ENCODE results near the gene CHMP6. TPM values are rescaled to one million over a fixed set of nuclear protein-coding genes. Genes with fewer than 3 reads are reported as not detected.

Gene CHMP6
- total RNA-seq, 1 experiment from 2014 or later, result 23.1 TPM

DNA sequence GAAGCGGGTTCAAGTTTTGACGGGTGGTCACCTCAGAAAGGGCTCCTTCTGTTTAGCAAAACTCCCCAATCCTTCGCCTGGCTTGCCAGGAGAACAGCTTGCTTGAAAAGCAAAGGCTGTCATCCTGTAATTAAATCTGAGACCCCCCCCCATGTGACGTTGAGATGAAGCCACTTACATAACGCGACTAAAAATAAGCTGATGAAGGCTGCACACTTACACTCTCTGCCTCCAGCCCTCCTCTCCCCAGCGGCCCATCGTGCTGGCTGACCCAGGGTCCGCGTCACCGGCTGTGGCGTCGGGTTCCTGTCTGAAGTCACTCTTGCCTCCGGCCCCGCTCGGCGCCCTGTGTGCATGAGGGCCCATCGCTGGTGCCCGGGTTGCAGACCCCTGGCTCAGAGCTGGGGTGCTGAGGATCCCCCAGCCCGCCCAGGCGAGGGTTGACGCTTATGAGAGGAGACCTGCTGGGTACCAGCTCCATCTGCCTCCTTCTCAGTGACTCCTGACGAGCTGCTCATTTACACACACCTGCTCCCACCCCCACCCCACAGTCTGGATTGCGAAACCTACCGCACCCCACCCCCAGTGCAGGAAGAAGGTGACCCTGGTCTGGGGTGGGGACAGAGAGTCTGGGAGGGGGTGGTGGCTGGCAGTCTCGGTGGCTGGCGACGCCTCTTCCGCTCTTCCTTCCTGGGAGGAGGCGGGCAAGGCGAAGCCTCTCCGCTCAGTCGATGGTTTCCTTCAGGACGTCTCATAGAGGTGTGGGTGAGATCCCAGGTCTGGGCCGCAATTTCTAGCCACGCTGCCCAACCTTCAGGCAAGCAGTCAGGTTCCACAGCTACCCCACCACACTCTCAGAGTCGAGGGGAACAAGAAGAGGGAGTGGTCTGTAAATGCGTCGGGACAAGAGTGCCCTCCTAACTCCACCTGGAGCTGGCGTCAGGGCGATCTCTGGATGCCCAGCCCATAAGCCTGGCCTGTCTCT, 40.2 kb downstream of the CHMP6 start:
- Histone ChIP-seq H4K20me1 (ENCODE audit: insufficient read depth, low read depth, low read length) (no peaks in the 10 kb centered on the region), H3K4me1 (ENCODE audit: low read length) (peaks cover 5% of the 10 kb centered on the region), H3K4me3 (ENCODE audit: low read length) (no peak overlapping the region), H3K4me2 (ENCODE audit: low read depth, low read length, poor library complexity, severe bottlenecking) (no peak overlapping the region), H3K9ac (ENCODE audit: low read length) (no peak overlapping the region), H3K27me3 (ENCODE audit: low read length) (no peaks in the 10 kb centered on the region), H3K79me2 (ENCODE audit: low read length) (no peaks in the 10 kb centered on the region), H3K27ac (ENCODE audit: low read length) (no peak overlapping the region), H2AFZ (ENCODE audit: low read length) (no peak overlapping the region), H3K9me2 (replicated peaks; ENCODE audit: insufficient read depth, low read length) (no peaks in the 10 kb centered on the region), H3K9me3 (ENCODE audit: low read length) (no peaks in the 10 kb centered on the region), H3K36me3 (ENCODE audit: insufficient read depth, low read length) (no peaks in the 10 kb centered on the region)
- DNase-seq, result no peak

DNA sequence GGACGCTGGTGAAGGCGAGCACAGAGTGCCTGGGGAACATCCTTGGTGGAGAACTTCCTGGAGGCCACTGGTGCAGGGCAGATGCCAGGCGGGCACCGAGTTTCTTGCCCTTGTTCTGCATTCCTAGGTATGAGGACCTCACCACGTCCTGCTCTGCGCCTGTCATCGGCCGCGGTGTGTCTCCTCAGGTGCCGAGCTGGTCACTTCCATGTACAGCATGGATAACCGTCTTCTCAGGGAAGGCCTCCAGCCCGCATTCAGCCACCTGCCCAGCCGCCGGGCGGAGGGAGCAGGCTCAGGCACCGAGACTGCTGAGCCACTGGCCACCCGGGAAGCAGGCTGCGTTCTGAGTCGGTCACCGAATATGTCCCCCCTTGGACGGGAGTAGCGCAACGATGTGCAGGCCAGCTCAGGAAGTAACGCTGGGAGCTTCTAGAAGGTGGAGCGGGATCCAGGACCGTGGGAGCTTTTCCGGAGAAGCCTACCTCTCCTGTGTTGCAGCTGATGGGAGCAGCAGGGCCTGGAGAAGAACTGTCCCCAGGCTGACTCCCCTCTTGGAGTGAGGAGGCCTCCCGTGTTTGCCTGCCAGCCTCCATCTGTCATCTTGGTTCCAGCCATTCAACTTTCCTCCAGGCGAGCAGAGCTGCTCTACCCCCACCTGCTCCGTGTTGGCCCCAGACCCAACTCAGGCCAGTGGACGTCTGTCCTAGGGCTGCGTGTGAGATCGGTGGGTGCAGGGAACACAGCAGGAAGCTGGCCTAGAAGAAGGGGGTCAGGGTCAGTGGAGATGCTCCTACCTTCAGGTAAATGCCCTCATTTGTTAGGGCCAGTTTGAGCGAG, 41.2 kb downstream of the CHMP6 start:
- Histone ChIP-seq H2AFZ (ENCODE audit: low read length) (no peak overlapping the region), H3K27ac (ENCODE audit: low read length) (no peak overlapping the region), H3K4me2 (ENCODE audit: low read depth, low read length, poor library complexity, severe bottlenecking) (no peak overlapping the region), H3K9me2 (replicated peaks; ENCODE audit: insufficient read depth, low read length) (no peaks in the 10 kb centered on the region), H3K4me1 (ENCODE audit: low read length) (peaks cover 5% of the 10 kb centered on the region), H4K20me1 (ENCODE audit: insufficient read depth, low read depth, low read length) (no peaks in the 10 kb centered on the region), H3K9me3 (ENCODE audit: low read length) (no peaks in the 10 kb centered on the region), H3K79me2 (ENCODE audit: low read length) (no peaks in the 10 kb centered on the region), H3K36me3 (ENCODE audit: insufficient read depth, low read length) (no peaks in the 10 kb centered on the region), H3K4me3 (ENCODE audit: low read length) (no peak overlapping the region), H3K9ac (ENCODE audit: low read length) (no peak overlapping the region), H3K27me3 (ENCODE audit: low read length) (no peaks in the 10 kb centered on the region)
- no peak for DNase-seq

DNA sequence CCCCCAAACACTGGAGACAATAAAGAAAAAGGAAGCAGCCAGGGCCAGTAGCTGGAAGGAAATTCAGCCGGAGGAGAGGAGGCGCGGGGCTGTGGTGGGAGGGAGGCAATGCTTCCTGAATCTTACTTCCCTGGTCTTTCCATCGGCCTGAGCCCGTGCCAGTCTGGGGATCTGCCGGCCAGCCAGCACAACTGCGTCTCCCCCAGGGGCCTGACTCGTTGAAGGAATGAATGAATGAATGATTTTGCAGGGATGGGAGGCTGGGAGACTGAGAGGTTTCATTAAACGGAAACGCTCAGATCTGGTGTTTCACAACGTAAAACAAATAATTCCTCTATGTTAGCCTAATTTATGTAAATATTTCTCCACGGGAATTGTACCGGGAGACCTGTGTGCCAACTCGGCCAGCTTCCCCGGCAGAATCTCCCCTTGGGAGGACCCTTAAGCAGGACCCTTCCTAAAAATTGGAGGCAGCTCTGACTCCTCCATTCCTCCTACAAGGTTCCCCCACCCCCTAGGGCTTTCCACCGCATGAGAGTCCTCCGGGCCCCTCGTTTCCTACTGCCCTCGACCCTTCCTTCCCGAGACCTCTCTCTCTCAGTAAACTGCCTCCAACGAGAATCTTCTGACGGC, 42.0 kb downstream of the CHMP6 start:
- H3K4me2 ChIP-seq (ENCODE audit: low read depth, low read length, poor library complexity, severe bottlenecking), result peak overlapping the region; percentile 61
- no peaks in the 10 kb centered on the region for H3K36me3 ChIP-seq (ENCODE audit: insufficient read depth, low read length)
- peak overlapping the region; percentile 56; the same call in 1 of the 2 replicates for H3K9ac ChIP-seq (ENCODE audit: low read length)
- DNase-seq, result no peak
- no peaks in the 10 kb centered on the region for H3K79me2 ChIP-seq (ENCODE audit: low read length)
- H3K4me3 ChIP-seq (ENCODE audit: low read length), result peak overlapping the region; percentile 60; the same call in 1 of the 2 replicates
- no peaks in the 10 kb centered on the region for H3K9me3 ChIP-seq (ENCODE audit: low read length)
- H3K4me1 ChIP-seq (ENCODE audit: low read length), result peaks cover 5% of the 10 kb centered on the region
- H3K9me2 ChIP-seq (replicated peaks; ENCODE audit: insufficient read depth, low read length), result no peaks in the 10 kb centered on the region
- no peaks in the 10 kb centered on the region for H4K20me1 ChIP-seq (ENCODE audit: insufficient read depth, low read depth, low read length)
- H2AFZ ChIP-seq (ENCODE audit: low read length), result no peak overlapping the region
- H3K27me3 ChIP-seq (ENCODE audit: low read length), result no peaks in the 10 kb centered on the region
- no peak overlapping the region for H3K27ac ChIP-seq (ENCODE audit: low read length)

DNA sequence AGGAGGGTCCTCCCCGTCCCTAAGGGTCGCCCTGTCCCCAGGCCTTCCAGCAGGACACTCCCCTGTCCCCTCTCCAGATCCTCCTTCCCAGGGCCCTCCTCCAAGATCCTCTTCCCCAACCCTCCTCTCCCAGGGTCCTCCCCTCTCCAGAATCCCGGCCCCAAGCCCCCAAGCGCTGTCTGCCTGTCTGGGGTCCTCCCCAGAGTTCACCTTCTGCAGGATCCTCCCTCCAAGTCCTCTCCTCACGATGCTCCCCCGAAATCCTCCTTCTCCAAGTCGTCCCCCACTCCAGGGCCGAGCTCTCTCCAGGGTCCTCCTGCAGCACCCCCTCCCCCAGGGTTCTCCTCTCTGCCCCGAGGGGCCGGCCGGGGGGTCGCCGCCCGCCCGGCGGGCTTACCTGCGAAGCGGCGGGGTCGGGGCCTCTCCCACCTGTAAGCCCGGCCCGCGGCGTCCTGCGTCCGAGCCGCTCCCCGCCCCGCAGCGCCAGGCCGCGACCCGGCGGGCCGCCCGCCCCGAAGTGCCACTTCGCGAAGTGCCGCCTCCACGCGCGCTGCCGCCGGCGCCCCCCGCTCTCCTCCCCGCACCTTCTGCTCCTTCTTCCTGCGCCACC, 42.6 kb downstream of the CHMP6 start:
- Histone ChIP-seq H3K4me1 (ENCODE audit: low read length) (peaks cover 5% of the 10 kb centered on the region), H3K27me3 (ENCODE audit: low read length) (no peaks in the 10 kb centered on the region), H3K79me2 (ENCODE audit: low read length) (no peaks in the 10 kb centered on the region), H3K9ac (ENCODE audit: low read length) (peak overlapping the region; percentile 56), H2AFZ (ENCODE audit: low read length) (no peak overlapping the region), H3K9me2 (replicated peaks; ENCODE audit: insufficient read depth, low read length) (no peaks in the 10 kb centered on the region), H3K9me3 (ENCODE audit: low read length) (no peaks in the 10 kb centered on the region), H3K27ac (ENCODE audit: low read length) (no peak overlapping the region), H4K20me1 (ENCODE audit: insufficient read depth, low read depth, low read length) (no peaks in the 10 kb centered on the region), H3K36me3 (ENCODE audit: insufficient read depth, low read length) (no peaks in the 10 kb centered on the region), H3K4me3 (ENCODE audit: low read length) (peak overlapping the region; percentile 60), H3K4me2 (ENCODE audit: low read depth, low read length, poor library complexity, severe bottlenecking) (peak overlapping the region; percentile 61)
- DNase-seq, result no peak

DNA sequence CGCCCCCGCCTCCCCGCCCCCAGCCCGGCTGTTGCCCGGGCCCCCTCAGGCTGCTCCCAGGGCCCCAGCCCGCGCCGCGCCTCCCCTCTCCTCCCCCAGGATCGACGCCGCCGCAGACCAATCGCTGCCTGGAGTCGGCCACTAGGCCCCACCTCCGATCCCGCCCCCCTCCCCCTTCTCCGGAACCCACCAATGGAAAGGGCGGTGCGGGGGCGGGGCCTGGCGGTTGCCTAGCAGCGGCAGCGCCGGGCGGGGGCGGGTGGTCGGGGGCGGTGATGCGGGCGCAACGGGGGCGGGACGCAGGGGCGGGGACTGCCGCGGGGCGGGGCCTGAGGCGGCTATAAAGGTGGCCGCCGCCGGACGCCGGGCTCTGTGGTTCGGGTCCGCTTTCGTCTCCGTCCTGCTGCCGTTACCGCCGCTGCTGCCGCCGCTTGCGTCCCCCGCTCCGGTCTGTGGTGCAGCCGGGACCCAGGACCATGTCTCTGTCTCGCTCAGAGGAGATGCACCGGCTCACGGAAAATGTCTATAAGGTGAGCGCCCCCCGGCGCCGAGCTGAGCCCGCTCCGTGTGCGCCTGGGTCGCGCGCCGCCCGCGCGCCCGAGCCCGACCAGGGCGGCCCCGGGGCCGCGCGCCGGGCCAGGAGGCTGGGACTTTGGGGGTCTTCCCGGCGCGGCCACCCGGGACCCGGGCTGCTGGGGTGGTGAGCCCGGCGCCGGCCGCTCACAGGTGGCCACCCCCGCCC, 43.3 kb downstream of the CHMP6 start, which contains the start of gene BAIAP2:
BAIAP2 (plus strand) TSS at position 373 of the 742 bp plus-strand sequence; CDS start at position 477, 104 bp downstream.
- Histone ChIP-seq H3K27me3 (ENCODE audit: low read length) (no peaks in the 10 kb centered on the region), H3K79me2 (ENCODE audit: low read length) (no peaks in the 10 kb centered on the region), H3K4me3 (ENCODE audit: low read length) (peak within 1 kb of the TSS; percentile 60)

DNA sequence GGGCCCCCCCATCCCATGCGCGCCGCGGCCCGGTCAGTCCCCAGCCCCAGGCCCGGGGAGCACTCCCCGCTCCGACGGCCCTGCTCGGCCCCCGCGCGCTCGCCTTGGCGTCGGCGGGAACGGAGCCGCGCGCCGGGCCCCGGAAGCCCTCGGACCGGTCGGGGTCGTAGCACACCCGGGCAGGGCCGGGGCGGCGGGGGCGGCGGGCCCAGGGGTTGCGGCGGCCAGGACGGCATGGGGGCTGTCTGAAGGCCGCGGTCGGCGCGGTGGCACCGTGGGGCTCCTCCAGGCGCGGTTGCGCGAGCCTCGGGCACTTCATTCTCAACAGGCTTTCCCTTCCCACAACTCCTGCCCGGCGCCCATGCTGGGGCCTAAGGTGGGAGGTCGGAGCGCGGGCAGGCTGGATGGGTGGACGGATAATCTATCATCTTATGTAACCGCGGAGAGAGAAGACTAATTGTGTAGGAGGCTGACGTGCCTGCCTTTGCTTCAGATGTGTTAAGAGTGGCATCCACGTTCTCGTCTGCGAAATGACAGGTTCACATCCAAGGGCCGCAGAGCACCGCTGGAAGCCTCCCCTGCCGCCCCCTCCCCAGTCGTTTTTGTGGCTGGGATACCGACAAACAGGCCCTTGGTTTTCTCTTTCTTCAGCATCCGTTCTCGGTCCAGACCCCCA, 44.0 kb downstream of the CHMP6 start:
- Histone ChIP-seq H3K36me3 (ENCODE audit: insufficient read depth, low read length) (no peaks in the 10 kb centered on the region), H3K4me2 (ENCODE audit: low read depth, low read length, poor library complexity, severe bottlenecking) (no peak overlapping the region), H3K4me1 (ENCODE audit: low read length) (peaks cover 5% of the 10 kb centered on the region), H3K9ac (ENCODE audit: low read length) (no peak overlapping the region), H3K27ac (ENCODE audit: low read length) (no peak overlapping the region), H3K9me2 (replicated peaks; ENCODE audit: insufficient read depth, low read length) (no peaks in the 10 kb centered on the region), H2AFZ (ENCODE audit: low read length) (no peak overlapping the region), H3K4me3 (ENCODE audit: low read length) (no peak overlapping the region), H4K20me1 (ENCODE audit: insufficient read depth, low read depth, low read length) (no peaks in the 10 kb centered on the region), H3K9me3 (ENCODE audit: low read length) (no peaks in the 10 kb centered on the region), H3K79me2 (ENCODE audit: low read length) (no peaks in the 10 kb centered on the region), H3K27me3 (ENCODE audit: low read length) (no peaks in the 10 kb centered on the region)
- no peak for DNase-seq

More for the DNA sequence above, 43.3 kb downstream of the CHMP6 start, which contains the start of gene BAIAP2:
- H3K4me1 ChIP-seq (ENCODE audit: low read length), result peaks cover 5% of the 10 kb centered on the region
- no peaks in the 10 kb centered on the region for H3K9me3 ChIP-seq (ENCODE audit: low read length)
- H3K36me3 ChIP-seq (ENCODE audit: insufficient read depth, low read length), result no peaks in the 10 kb centered on the region
- no peaks in the 10 kb centered on the region for H4K20me1 ChIP-seq (ENCODE audit: insufficient read depth, low read depth, low read length)
- H3K4me2 ChIP-seq (ENCODE audit: low read depth, low read length, poor library complexity, severe bottlenecking), result peak within 1 kb of the TSS; percentile 61
- no peaks in the 10 kb centered on the region for H3K9me2 ChIP-seq (replicated peaks; ENCODE audit: insufficient read depth, low read length)
- peak; percentile 96 for DNase-seq
- no peak within 1 kb of the TSS for H2AFZ ChIP-seq (ENCODE audit: low read length)
- H3K27ac ChIP-seq (ENCODE audit: low read length), result no peak within 1 kb of the TSS
- peak within 1 kb of the TSS; percentile 56 for H3K9ac ChIP-seq (ENCODE audit: low read length)
